GM19324 (cell line): ENCODE data around the gene CCDC71L.

Source experiments
- ATAC-seq: cut with Tn5 transposase; IDR thresholded peaks from one replicate; pipeline ENCODE4 v1.9.1; 2021; ENCODE audit warnings: mild to moderate bottlenecking, moderate library complexity; ENCODE audit not compliant: unreplicated experiment, low FRiP score

The CCDC71L gene

GRCh38 chr7:106659166-106659962, 1.6 kb downstream of the CCDC71L start:
- ATAC-seq = no peak

DNA sequence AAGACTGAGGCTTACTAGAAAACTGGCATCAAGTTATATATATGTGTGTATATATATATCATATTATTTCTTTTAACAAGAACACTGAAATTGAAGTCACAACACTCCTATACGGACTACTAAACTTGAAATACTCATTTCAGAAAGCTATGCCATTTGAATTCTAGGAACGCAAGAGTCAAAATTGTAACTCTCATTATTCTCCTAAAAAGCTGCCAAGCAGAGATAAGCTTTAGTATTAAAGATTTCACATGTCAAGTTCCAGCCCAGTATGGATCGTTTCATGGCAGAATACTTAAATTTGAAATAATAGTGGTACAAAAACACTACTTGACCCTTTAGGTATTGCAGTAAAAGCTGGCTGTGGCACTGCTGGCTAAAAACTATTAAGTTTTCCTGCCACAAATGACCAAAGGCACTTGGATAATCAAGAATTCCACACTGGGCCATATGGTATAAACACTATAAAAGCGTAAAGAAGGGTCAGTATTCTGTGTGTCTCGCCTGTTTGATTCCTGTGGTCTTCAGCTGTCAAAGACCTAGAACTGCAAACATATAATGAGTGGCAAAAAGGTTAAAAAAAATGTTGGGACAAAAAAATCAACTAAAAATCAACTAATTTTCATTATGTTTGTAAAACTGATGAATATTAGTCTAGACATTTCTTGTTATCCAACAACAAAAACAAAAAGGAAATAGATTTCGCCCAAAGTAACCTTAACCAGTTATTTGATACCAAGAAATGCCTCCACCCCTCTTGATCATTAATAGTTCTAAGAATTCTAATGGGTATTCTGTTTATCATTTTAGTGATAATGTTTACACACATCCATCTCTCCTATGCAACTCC, 2.4 kb downstream of the CCDC71L start:
- no peak for ATAC-seq

DNA sequence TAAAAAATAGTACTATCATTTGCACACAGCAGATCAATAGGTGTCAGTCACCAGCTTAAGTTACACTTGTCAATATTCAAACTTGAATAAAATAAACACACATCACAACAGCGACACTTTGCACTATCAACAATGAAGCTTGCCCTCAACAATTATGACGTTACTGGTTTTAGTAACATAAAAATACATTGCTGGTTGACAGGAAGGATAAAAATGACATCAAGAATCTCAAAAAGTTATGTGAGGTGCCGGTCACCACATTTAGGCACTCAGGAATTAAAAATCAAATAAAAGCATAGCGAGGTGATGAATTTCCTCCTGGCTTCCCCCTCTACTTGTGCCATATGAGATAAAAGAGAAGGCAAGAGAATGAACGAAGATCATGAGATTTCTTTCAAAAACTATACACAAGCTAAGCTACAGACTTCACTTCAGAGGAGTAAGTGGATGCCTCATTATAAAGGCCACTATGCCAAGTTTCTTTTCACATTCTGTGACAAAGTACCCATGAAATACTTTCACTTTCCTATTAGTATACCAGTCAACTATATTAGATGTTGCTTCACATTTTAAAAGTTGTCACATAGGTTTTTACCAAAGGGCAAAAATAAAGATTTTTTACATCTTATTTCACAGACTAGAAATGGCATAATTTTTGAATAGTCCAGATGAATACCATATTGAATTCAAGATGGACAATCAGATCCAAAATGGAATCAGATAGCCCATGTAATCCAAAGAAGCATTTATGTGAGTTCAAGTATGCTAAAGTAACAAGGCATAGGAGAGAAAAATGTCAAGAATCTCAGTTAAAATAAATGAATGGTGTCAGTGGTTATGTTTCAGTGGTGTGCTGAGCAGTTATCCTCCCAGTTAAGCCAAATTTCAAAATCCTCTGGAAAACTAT, 3.6 kb downstream of the CCDC71L start:
- ATAC-seq = no peak

DNA sequence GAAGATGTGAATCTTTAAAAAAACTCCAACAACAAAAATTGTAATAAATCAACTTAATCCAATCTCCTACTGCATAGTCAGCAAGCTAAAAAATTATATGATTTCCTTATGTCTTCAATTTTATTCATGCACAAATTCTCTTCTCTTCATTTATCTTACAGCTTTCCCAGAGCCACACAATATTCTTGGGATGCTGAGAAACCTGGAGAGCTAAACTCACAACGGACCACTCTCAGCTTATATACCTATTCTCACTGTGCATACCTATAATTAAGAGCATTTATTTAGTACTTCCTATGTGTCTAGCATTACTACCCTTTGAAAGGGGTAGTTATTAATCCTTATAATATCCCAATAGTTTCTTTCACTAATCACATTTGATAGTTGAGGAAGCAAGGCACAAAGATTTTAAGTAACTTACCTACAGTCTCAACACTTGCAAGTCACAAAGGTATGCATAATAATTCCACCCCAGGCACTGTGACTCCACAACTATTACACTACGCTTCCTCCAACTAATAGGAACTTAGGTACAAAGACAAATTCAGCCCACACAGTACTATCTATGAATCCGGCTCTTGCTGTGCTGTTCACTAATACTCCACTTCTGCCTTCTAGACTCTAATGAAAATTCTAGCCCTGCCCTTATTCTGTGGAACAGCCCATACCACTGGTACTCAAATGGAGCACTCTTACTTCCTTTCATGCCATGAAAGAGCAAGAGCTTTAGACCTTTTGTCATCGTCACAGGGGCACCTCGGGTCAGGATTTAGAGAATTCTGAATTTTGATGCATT, 5.1 kb downstream of the CCDC71L start:
- no peak for ATAC-seq

GRCh38 chr7:106653488-106653887, 7.5 kb downstream of the CCDC71L start:
- ATAC-seq = no peak

DNA sequence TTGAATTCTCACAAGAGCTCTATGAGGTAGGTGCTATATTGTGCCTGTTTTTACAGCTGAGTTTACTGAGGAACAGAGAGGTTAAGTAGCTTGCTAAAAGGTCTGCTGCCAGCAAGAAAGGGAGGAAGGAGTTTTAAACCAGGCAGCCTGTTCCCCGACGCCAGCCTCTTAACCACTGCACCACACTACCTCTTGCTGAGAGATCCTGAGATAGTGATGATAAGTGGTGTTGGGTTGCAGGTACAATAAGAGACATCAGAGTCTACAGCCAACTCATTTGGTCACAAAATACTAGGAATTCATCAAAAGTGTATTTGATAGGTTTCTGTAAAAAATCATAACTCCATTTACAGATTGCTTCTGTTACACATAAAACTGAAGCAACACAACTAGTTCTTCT, 8.0 kb downstream of the CCDC71L start:
- no peak for ATAC-seq

- no peak for ATAC-seq
These were observed 8.9 kb downstream of the CCDC71L start for GRCh38 chr7:106652092-106652491.

DNA sequence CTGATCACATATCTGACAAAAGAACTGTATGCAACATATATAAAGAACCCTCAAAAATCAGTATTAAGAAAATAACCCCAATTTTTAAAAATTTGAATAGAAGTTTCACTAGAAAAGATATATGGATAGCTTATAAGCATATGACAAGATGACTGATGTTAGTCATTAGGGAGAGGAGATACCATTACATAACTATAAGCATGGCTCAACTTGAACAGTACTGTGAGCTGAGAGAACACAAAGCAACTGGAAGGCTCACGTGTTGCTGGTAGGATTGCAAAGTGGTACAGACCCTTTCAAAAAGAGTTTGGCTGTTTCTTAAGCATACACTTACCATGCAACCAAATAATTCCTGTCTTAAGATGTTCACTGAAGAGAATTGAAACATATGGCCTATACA, 14.7 kb downstream of the CCDC71L start:
- ATAC-seq = no peak

- ATAC-seq = no peak
These were observed 16.0 kb downstream of the CCDC71L start for GRCh38 chr7:106644999-106645398.

- no peak for ATAC-seq
These were observed 17.6 kb downstream of the CCDC71L start for GRCh38 chr7:106643216-106644000.

DNA sequence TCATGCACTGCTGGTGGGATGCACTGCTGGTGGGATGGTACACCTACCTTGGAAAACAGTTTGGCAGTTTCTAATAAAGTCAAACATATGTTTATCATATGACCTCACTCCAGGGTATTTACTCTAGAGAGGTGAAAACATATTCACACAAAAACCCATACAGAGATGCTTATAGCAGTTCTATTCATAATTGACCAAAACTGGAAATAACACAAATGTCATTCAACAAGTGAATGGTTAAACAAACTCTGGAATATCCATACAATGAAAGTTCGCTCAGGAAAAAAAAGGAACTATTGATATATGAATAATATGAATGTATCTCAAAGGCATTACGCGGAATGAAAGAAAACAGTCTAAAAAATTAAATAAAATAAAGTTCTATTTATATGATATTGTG, 19.5 kb downstream of the CCDC71L start:
- ATAC-seq = no peak

- ATAC-seq = no peak
These were observed 20.4 kb downstream of the CCDC71L start for GRCh38 chr7:106640368-106641141.

GRCh38 chr7:106639476-106640334, 21.3 kb downstream of the CCDC71L start:
- no peak for ATAC-seq

DNA sequence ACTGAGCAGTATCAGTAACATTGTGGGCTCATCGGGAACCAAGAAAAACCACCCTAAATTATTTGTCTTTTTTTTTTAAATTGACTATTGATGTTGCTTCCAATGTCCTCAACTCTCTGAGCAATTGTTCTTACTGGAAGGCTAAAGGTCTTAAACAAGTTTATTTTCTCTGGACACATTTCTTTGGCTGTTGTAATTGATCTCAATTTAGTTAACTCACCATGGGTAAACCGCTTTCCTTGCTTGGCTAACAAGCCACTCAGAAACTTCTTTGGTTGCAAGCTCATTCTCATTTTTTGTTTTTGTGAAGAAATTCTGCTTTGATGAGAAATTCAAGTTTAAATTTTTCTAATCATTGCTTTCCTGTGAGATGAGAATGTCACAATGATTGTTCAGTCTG, 25.5 kb downstream of the CCDC71L start:
- ATAC-seq = no peak

DNA sequence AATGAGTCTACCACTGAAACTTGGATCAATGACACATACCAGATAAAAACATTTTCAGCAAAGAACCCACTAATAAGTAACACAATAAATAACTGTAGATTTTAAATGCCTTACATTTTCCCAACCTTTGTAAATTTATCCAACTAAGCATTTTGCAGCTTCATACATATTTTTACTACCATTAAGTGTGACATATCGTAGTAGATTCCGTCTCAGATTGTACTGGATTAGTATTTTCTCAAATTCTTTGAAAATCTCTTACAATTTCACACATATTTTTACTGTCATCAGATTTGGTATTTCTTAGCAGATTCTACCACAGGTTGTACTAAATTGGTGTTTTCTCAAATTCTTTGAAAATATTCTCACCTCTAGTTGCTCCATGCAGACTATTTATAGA, 26.0 kb downstream of the CCDC71L start:
- no peak for ATAC-seq

DNA sequence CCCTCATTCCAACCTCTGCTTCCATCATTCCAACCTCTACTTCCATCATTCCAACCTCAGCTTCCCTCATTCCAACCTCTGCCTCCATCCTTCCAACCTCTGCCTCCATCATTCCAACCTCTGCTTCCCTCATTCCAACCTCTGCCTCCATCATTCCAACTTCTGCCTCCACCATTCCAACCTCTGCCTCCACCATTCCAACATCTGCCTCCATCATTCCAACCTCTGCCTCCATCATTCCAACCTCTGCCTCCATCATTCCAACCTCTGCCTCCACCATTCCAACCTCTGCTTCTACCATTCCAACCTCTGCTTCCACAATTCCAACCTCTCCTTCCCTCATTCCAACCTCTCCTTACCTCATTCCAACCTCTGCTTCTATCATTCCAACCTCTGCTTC, 30.3 kb downstream of the CCDC71L start:
- no peak for ATAC-seq

DNA sequence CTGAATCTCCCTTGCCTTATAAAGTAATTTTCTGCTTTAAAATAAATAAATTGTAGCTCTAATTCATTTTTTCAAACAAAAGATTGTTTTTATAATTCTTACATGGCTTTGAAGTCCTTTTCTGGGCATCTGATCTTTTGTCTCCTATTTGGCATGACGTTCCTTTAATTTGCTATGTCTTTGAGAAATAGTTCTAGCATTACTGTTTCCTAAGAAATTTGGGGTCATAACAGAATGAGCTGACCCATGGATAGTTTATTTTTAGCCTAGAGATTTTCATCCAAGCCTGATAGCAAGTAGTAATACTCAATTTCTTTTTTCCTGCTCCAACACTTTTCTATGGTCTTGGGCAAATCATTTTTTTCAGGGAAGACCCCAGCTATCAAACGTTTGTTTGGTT, 31.4 kb downstream of the CCDC71L start:
- ATAC-seq = no peak
